ENCODE results near the gene LCN6.

LCN6 gene

DNA sequence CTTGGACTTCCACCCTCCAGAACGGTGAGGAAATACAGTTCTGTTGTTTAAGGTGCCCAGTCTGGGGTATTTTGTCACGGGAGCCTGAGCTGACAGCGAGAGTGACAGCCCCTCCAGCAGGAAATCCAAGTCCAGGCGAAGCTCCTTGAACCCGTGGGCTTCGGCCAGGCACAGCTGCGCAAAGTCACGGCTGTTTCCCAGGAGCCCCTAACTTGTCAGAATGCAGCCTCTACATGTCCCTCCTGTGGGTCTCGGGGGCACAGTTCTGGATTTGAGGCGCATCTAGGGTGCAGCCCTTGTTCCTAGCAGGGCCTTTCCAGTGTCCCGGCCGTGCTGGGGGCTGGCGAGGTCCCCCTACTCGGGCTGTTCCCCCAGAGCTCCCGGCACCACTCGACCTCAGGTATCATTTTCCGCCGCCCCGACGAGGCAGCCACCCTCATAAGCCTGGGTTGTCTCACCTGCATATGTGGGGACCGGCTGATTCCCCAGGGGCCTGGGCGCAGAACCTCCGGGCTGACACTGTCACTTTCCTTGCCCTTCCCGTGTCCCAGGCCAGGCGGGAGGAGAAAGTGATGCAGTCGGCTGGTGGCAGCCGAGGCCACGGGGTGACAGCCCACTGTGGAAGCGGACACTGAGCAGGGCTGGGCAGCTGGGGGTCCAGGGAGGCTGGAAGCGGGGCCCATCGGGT is 5.2 kb upstream of the LCN6 start:
- TF ChIP-seq GATA2 (IDR thresholded peaks at IDR 0.05; ENCODE audit: low read depth, low read length) (no peak), GATA3 (IDR thresholded peaks at IDR 0.05; ENCODE audit: low read depth, low read length) (no peak)

GRCh38 chr9:136751814-136752213 is 3.5 kb upstream of the LCN6 start:
- no peak for TF ChIP-seq GATA3 (IDR thresholded peaks at IDR 0.05; ENCODE audit: low read depth, low read length)
- TF ChIP-seq GATA2 (IDR thresholded peaks at IDR 0.05; ENCODE audit: low read depth, low read length), result no peak

GRCh38 chr9:136751244-136751643 is 2.9 kb upstream of the LCN6 start:
- no peak for TF ChIP-seq GATA2 (IDR thresholded peaks at IDR 0.05; ENCODE audit: low read depth, low read length)
- no peak for TF ChIP-seq GATA3 (IDR thresholded peaks at IDR 0.05; ENCODE audit: low read depth, low read length)

- TF ChIP-seq GATA3 (IDR thresholded peaks at IDR 0.05; ENCODE audit: low read depth, low read length), result no peak
- TF ChIP-seq GATA2 (IDR thresholded peaks at IDR 0.05; ENCODE audit: low read depth, low read length), result no peak
These were observed 2.2 kb upstream of the LCN6 start for GRCh38 chr9:136750526-136750925.

DNA sequence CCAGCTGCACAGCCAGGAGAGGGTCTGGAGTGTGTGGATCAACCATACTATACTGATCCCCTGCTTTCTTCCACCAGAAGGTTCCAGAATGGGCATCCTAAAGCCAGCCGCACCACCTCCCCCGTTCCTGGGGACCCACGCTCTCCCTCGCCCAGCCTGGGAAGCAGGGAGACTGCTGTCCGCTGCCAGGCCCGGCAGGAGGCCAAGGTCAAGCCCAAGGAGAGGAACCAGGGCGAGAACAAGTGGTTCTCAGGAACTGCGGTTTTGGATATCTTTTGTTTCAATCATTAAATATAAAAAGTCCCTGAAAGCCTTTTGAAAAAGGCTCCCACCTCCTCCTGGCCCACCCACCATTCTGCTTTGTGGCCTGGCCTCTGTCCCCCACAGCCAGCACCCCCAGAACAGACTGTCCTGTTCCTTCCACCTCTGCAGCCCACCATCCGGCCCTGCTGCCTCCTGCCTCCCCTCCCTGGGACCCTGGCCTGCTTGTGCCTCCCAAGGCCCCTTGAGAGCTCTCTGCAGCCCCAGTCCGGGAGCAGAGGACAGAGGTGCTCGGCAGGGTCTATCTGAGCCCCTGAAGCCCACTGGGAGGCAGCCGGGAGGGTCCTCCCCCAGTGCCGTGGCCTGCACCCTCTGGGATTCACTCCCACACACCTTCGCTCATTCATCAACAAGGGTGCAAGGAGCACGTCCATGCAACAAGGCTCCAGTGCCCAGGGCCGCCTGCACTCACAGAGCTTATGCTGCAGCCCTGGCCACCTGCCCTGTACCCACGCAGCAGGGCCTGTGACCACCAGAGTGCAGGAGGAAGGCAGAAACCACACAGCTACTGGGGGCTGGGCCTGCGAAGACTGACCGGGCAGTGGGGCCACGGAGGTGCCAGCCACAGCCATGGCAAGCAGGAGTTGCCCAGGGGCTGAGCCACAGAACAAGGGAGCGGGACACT is 614 bp upstream of the LCN6 start:
- TF ChIP-seq GATA3 (IDR thresholded peaks at IDR 0.05; ENCODE audit: low read depth, low read length), result no peak
- no peak for TF ChIP-seq GATA2 (IDR thresholded peaks at IDR 0.05; ENCODE audit: low read depth, low read length)

- TF ChIP-seq GATA2 (IDR thresholded peaks at IDR 0.05; ENCODE audit: low read depth, low read length), result no peak
These were observed 914 bp downstream of the LCN6 start for GRCh38 chr9:136747161-136748060.

DNA sequence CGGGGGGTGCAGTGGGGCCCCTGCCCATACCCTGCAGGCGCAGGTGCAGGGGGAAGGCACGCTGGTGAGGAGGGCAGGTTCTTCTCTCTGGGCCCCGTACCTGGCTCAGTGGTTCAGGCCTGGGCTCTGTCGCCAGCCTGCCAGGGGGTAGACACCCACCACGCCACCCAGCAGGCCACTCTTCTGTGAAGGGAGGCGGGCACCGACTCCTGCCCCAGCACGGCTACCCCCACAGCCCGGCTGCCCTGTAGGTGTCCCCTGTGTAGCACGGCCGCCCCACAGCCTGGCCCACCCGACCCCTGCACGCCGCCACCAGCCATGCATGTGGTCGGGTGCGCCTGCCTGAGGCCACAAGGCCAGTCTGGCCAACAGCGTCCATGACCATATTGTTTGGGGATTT is 1.7 kb downstream of the LCN6 start:
- TF ChIP-seq GATA3 (IDR thresholded peaks at IDR 0.05; ENCODE audit: low read depth, low read length) (no peak), GATA2 (IDR thresholded peaks at IDR 0.05; ENCODE audit: low read depth, low read length) (no peak)

- no peak for TF ChIP-seq GATA3 (IDR thresholded peaks at IDR 0.05; ENCODE audit: low read depth, low read length)
- TF ChIP-seq GATA2 (IDR thresholded peaks at IDR 0.05; ENCODE audit: low read depth, low read length), result no peak
These were observed 2.2 kb downstream of the LCN6 start for GRCh38 chr9:136746155-136746490.

GRCh38 chr9:136745389-136746154 is 2.8 kb downstream of the LCN6 start:
- TF ChIP-seq GATA2 (IDR thresholded peaks at IDR 0.05; ENCODE audit: low read depth, low read length) (no peak), GATA3 (IDR thresholded peaks at IDR 0.05; ENCODE audit: low read depth, low read length) (no peak)

- TF ChIP-seq GATA2 (IDR thresholded peaks at IDR 0.05; ENCODE audit: low read depth, low read length), result no peak
- no peak for TF ChIP-seq GATA3 (IDR thresholded peaks at IDR 0.05; ENCODE audit: low read depth, low read length)
These were observed 3.6 kb downstream of the LCN6 start for GRCh38 chr9:136744773-136745172.

- TF ChIP-seq GATA2 (IDR thresholded peaks at IDR 0.05; ENCODE audit: low read depth, low read length) (no peak), GATA3 (IDR thresholded peaks at IDR 0.05; ENCODE audit: low read depth, low read length) (no peak)
These were observed 4.6 kb downstream of the LCN6 start for GRCh38 chr9:136743639-136744211.

GRCh38 chr9:136742591-136743391 is 5.5 kb downstream of the LCN6 start, which contains the start of gene LCN10:
Gene LCN10 (minus strand): TSS chr9:136742940. CDS start chr9:136742903, 37 bp downstream.
- no peak for TF ChIP-seq GATA3 (IDR thresholded peaks at IDR 0.05; ENCODE audit: low read depth, low read length)
- TF ChIP-seq GATA2 (IDR thresholded peaks at IDR 0.05; ENCODE audit: low read depth, low read length), result no peak
